B cell (primary cell): Measurements from ENCODE around the gene KLK2. TPM values are rescaled to one million over a fixed set of nuclear protein-coding genes. Genes with fewer than 3 reads are reported as not detected.
A peak's percentile ranks its signal among the peaks of the same experiment; 100 is the strongest.

ENCODE experiments used
- ATAC-seq: fragments of 200-7000 bp; cut with Tn5 transposase; one replicate; pipeline ENCODE4 v1.10.0; 2021; ENCODE audit warnings: low read depth, mild to moderate bottlenecking, moderate number of reproducible peaks, moderate library complexity
- CTCF ChIA-PET: fragments of 350-600 bp; sonication (Branson Sonifier 250); formaldehyde crosslinking; loops from one replicate; lab custom pipeline; 2021; ENCODE audit warnings: antibody characterized with exemption, inconsistent platforms; lab: Charles Lee
- POLR2A ChIA-PET: fragments of 350-600 bp; sonication (Branson Sonifier 250); formaldehyde crosslinking; loops from one replicate; lab custom pipeline; 2021; ENCODE audit warnings: antibody characterized with exemption; lab: Charles Lee
- DNase-seq: peaks from one replicate; pipeline ENCODE4 v3.0.0; 2013
- H2AFZ ChIP-seq: 2 replicates; pipeline ENCODE4 v1.6.1; 2012; ENCODE audit warnings: mild to moderate bottlenecking, low read depth, low read length; ENCODE audit not compliant: insufficient read depth, poor library complexity, severe bottlenecking
- H3K27ac ChIP-seq, 2 donors: 1 replicate in 1 of 2; 2 replicates in 1 of 2; pipeline ENCODE4 v1.5.1; 2012 to 2013; ENCODE audit warnings: low read length in 2 of 2, mild to moderate bottlenecking in 2 of 2, moderate library complexity in 1 of 2
- H3K27me3 ChIP-seq, 4 experiments: fragments of 200-600 bp in 1 of 4; sonication (generic) in 1 of 4; replicated peaks in 1 of 4; 1 replicate in 2 of 4; 2 replicates in 2 of 4; pipeline versions ENCODE4 v1.6.1 to v1.7.0; 2013 to 2016; ENCODE audit warnings: low read length in 3 of 4, mild to moderate bottlenecking in 2 of 4, mixed read lengths in 1 of 4, moderate library complexity in 1 of 4; ENCODE audit not compliant: insufficient read depth in 4 of 4, control insufficient read depth in 3 of 4; ENCODE audit errors: control extremely low read depth in 1 of 4
- H3K36me3 ChIP-seq, 2 experiments: replicated peaks in 1 of 2; 1 replicate in 1 of 2; 2 replicates in 1 of 2; pipeline versions ENCODE4 v1.6.1 to v1.7.1; 2013; ENCODE audit warnings: low read length in 1 of 2; ENCODE audit not compliant: insufficient read depth in 2 of 2, control insufficient read depth in 1 of 2; ENCODE audit errors: control extremely low read depth in 1 of 2, extremely low read depth in 1 of 2
- H3K4me1 ChIP-seq, 2 donors: fragments of 200-600 bp in 1 of 2; sonication (generic) in 1 of 2; 1 replicate in 1 of 2; 2 replicates in 1 of 2; pipeline versions ENCODE4 v1.5.1 to v1.6.1; 2013 to 2017; ENCODE audit warnings: low read length in 2 of 2; ENCODE audit not compliant: control insufficient read depth in 2 of 2, insufficient read depth in 2 of 2
- H3K4me2 ChIP-seq: replicated peaks from 2 replicates; pipeline ENCODE3; 2012; ENCODE audit warnings: mild to moderate bottlenecking, low read depth, low read length; ENCODE audit not compliant: poor library complexity, severe bottlenecking
- H3K4me3 ChIP-seq, 5 experiments: fragments of 200-600 bp in 1 of 5; sonication (generic) in 1 of 5; 1 replicate in 3 of 5; 2 replicates in 2 of 5; pipeline versions ENCODE4 v1.5.1 to v1.7.0; 2011 to 2016; ENCODE audit warnings: low read length in 4 of 5, mild to moderate bottlenecking in 4 of 5, low read depth in 2 of 5, control low read depth in 1 of 5, moderate library complexity in 1 of 5; ENCODE audit not compliant: insufficient read depth in 1 of 5; ENCODE audit errors: control extremely low read depth in 1 of 5, extremely low read depth in 1 of 5
- H3K79me2 ChIP-seq: fragments of 200-600 bp; sonication (generic); one replicate; pipeline ENCODE4 v1.6.0; 2016; ENCODE audit warnings: low read length; ENCODE audit not compliant: control insufficient read depth, insufficient read depth
- H3K9ac ChIP-seq: fragments of 200-600 bp; sonication (generic); 2 replicates; pipeline ENCODE4 v1.6.1; 2017; ENCODE audit warnings: mild to moderate bottlenecking, low read length, moderate library complexity
- H3K9me3 ChIP-seq, 3 donors: one replicate each; pipeline versions ENCODE4 v1.6.1 to v1.7.1; 2013; ENCODE audit warnings: low read length in 2 of 3; ENCODE audit not compliant: control insufficient read depth in 2 of 3, insufficient read depth in 1 of 3; ENCODE audit errors: control extremely low read depth in 1 of 3
- H4K20me1 ChIP-seq: 2 replicates; pipeline ENCODE4 v1.6.0; 2012; ENCODE audit warnings: mild to moderate bottlenecking, low read length; ENCODE audit not compliant: insufficient read depth, control insufficient read depth, poor library complexity, severe bottlenecking
- H3K27ac Mint-ChIP-seq: one replicate; pipeline ENCODE4 v1.8.0; 2021; ENCODE audit warnings: mixed read lengths
- H3K27me3 Mint-ChIP-seq: one replicate; pipeline ENCODE4 v1.8.0; 2021; ENCODE audit warnings: mixed read lengths
- H3K4me1 Mint-ChIP-seq: one replicate; pipeline ENCODE4 v1.8.0; 2021; ENCODE audit warnings: mixed read lengths
- H3K4me3 Mint-ChIP-seq: one replicate; pipeline ENCODE4 v1.8.0; 2021; ENCODE audit warnings: mixed read lengths
- H3K9me3 Mint-ChIP-seq: one replicate; pipeline ENCODE4 v1.8.0; 2022; ENCODE audit warnings: mixed read lengths; ENCODE audit not compliant: insufficient read depth
- EZH2 ChIP-seq: IDR thresholded peaks from 2 replicates; pipeline ENCODE4 v1.6.1; 2012; ENCODE audit warnings: borderline replicate concordance, low read depth, mild to moderate bottlenecking, moderate library complexity, low read length; ENCODE audit not compliant: insufficient read depth, poor library complexity, severe bottlenecking
- WGBS: methylation state at CpG from one replicate; pipeline ENCODE4 v1.1.5; 2013; ENCODE audit warnings: missing lambda C conversion rate; ENCODE audit not compliant: insufficient coverage; 5-methylcytosine and 5-hydroxymethylcytosine counted together
- intact Hi-C: fragments of 100-400 bp; cut with micrococcal nuclease; formaldehyde crosslinking; loops from one replicate; pipeline ENCODE4 v1.10.0; 2022
- polyA plus RNA-seq: library from polyadenylated mRNA; depleted of rRNA; stranded (reverse); fragments of >200 nt; gene quantifications from 2 replicates; pipeline ENCODE4 v1.2.3, GENCODE V29; 2012
- total RNA-seq, 2 donors: library from RNA; stranded (reverse); fragments of 120-200 nt in 1 of 2; gene quantifications; 1 replicate in 1 of 2; 2 replicates in 1 of 2; pipeline versions ENCODE4 v1.2.3 to v1.2.4, GENCODE V29; 2013 to 2022
- TF ChIP-seq, protein P1 (sequence below): fragments of 200-600 bp; IDR thresholded peaks from one replicate; pipeline ENCODE4 v1.8.0; 2022; ENCODE audit warnings: antibody characterized with exemption, mild to moderate bottlenecking

The KLK2 gene
- total and polyA plus RNA-seq, 2 donors (not counting 1 experiment from before 2014, with no cell fraction given), result 0.60 to 1.7 TPM

- H3K79me2 ChIP-seq, result no peaks in the 10 kb centered on the region
These were observed 38.2 kb downstream of the KLK2 start, which contains the start of gene KLK4 for GRCh38 chr19:50911206-50912101. KLK4 (minus strand) TSS chr19:50911395; CDS start chr19:50910738, 657 bp downstream.

More at GRCh38 chr19:50911206-50912101, 38.2 kb downstream of the KLK2 start, which contains the start of gene KLK4:
- Mint-ChIP-seq H3K27ac (no peak within 1 kb of the TSS), H3K4me3 (peak within 1 kb of the TSS; percentile 33), H3K27me3 (peaks cover 38% of the 10 kb centered on the region), H3K4me1 (peaks cover 20% of the 10 kb centered on the region), H3K9me3 (no peaks in the 10 kb centered on the region)
- Histone ChIP-seq H3K36me3 (no peaks in the 10 kb centered on the region), H3K27me3 (peaks cover 0 to 64% (median 26%) of the 10 kb centered on the region in 4 experiments), H4K20me1 (no peaks in the 10 kb centered on the region), H3K4me2 (no peak within 1 kb of the TSS), H3K4me3 (no peak within 1 kb of the TSS), H2AFZ (no peak within 1 kb of the TSS), H3K4me1 (peaks cover 10 to 18% of the 10 kb centered on the region in 2 donors), H3K9ac (no peak within 1 kb of the TSS), H3K9me3 (peaks cover 0 to 19% (median 0%) of the 10 kb centered on the region in 3 donors), H3K27ac (no peak within 1 kb of the TSS)
- POLR2A ChIA-PET, result no interaction called here
- TF ChIP-seq, protein P1, sequence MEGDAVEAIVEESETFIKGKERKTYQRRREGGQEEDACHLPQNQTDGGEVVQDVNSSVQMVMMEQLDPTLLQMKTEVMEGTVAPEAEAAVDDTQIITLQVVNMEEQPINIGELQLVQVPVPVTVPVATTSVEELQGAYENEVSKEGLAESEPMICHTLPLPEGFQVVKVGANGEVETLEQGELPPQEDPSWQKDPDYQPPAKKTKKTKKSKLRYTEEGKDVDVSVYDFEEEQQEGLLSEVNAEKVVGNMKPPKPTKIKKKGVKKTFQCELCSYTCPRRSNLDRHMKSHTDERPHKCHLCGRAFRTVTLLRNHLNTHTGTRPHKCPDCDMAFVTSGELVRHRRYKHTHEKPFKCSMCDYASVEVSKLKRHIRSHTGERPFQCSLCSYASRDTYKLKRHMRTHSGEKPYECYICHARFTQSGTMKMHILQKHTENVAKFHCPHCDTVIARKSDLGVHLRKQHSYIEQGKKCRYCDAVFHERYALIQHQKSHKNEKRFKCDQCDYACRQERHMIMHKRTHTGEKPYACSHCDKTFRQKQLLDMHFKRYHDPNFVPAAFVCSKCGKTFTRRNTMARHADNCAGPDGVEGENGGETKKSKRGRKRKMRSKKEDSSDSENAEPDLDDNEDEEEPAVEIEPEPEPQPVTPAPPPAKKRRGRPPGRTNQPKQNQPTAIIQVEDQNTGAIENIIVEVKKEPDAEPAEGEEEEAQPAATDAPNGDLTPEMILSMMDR, result peak; percentile 19
- TF ChIP-seq EZH2, result no peak
- CTCF ChIA-PET, result interaction anchor here (0.9 to 1.0 kb wide), 2 partner anchors 10 to 129 kb away, joined by 3 to 5 read pairs; no protein-coding TSS in a partner anchor
- ATAC-seq, result no peak
- intact Hi-C loops, result no loop called here
- DNase-seq, result no peak
- 59% methylated on average over 9 of the region's 9 CpGs for WGBS
